HepG2 (cell line): ENCODE data around the gene THSD4. TPM values are rescaled to one million over a fixed set of nuclear protein-coding genes. Genes with fewer than 3 reads are reported as not detected.

ENCODE experiments used
- AGO1 ChIP-seq: fragments of 200-400 bp; formaldehyde crosslinking; IDR thresholded peaks from 2 replicates; pipeline ENCODE4 v1.6.1; 2017; ENCODE audit warnings: mild to moderate bottlenecking, low read depth, low read length, moderate library complexity; ENCODE audit not compliant: poor library complexity, severe bottlenecking
- ATRX ChIP-seq: sonication (generic); formaldehyde crosslinking; IDR thresholded peaks from 2 replicates; pipeline ENCODE4 v1.4.0; 2020; ENCODE audit warnings: missing genetic modification reagents, borderline replicate concordance
- BCL6 ChIP-seq: IDR thresholded peaks from 2 replicates; pipeline ENCODE4 v1.6.1; 2016; ENCODE audit warnings: missing genetic modification reagents, missing compliant biosample characterization
- BCLAF1 ChIP-seq: fragments of 450-650 bp; IDR thresholded peaks from 2 replicates; pipeline ENCODE4 v1.6.1; 2017; ENCODE audit warnings: mild to moderate bottlenecking
- CREBL2 ChIP-seq: sonication (generic); formaldehyde crosslinking; IDR thresholded peaks from 2 replicates; pipeline ENCODE4 v1.8.1; 2023; ENCODE audit warnings: missing genetic modification reagents, mild to moderate bottlenecking, borderline replicate concordance
- FOXP1 ChIP-seq, 2 experiments: fragments of 450-650 bp in 1 of 2; IDR thresholded peaks; 2 replicates each; pipeline ENCODE4 v1.6.1; 2017 to 2018; ENCODE audit warnings: antibody characterized with exemption in 1 of 2
- GABPA ChIP-seq, 2 experiments: IDR thresholded peaks; 2 replicates each; pipeline ENCODE4 v1.6.1; 2011 to 2016; ENCODE audit warnings: low read depth in 2 of 2, low read length in 1 of 2, missing biosample characterization in 1 of 2, missing genetic modification characterization in 1 of 2
- HNF4A ChIP-seq: sonication (generic); formaldehyde crosslinking; IDR thresholded peaks from 2 replicates; pipeline ENCODE4 v1.4.0; 2020; ENCODE audit warnings: missing genetic modification reagents
- HNRNPLL ChIP-seq: fragments of 200-400 bp; formaldehyde crosslinking; IDR thresholded peaks from 2 replicates; pipeline ENCODE4 v1.6.1; 2017; ENCODE audit warnings: mild to moderate bottlenecking, low read depth, low read length; ENCODE audit not compliant: poor library complexity, severe bottlenecking
- MATR3 ChIP-seq: sonication (generic); formaldehyde crosslinking; IDR thresholded peaks from 2 replicates; pipeline ENCODE4 v1.4.0; 2020; ENCODE audit warnings: missing genetic modification reagents
- MBNL3 ChIP-seq: fragments of 250-450 bp; sonication (Bioruptor Pico); conservative IDR thresholded peaks from 2 replicates; pipeline ENCODE4 v1.8.0; 2022; ENCODE audit warnings: mild to moderate bottlenecking, inconsistent platforms
- NPAS2 ChIP-seq: sonication (generic); formaldehyde crosslinking; IDR thresholded peaks from 2 replicates; pipeline ENCODE4 v1.8.0; 2022; ENCODE audit warnings: mild to moderate bottlenecking, missing genetic modification reagents, borderline replicate concordance
- SMYD3 ChIP-seq: sonication (generic); formaldehyde crosslinking; IDR thresholded peaks from 2 replicates; pipeline ENCODE4 v1.8.1; 2023; ENCODE audit warnings: mild to moderate bottlenecking, missing genetic modification reagents
- TOE1 ChIP-seq: sonication (generic); formaldehyde crosslinking; IDR thresholded peaks from 2 replicates; pipeline ENCODE4 v1.4.0; 2020; ENCODE audit warnings: mild to moderate bottlenecking, missing genetic modification reagents
- ZBTB33 ChIP-seq: sonication (generic); formaldehyde crosslinking; IDR thresholded peaks from 2 replicates; pipeline ENCODE4 v1.4.0; 2020; ENCODE audit warnings: missing genetic modification reagents
- ZFX ChIP-seq: sonication (generic); formaldehyde crosslinking; IDR thresholded peaks from 2 replicates; pipeline ENCODE4 v1.4.0; 2020; ENCODE audit warnings: mild to moderate bottlenecking, low read depth, missing genetic modification reagents, moderate library complexity
- ZIK1 ChIP-seq: sonication (generic); formaldehyde crosslinking; IDR thresholded peaks from 2 replicates; pipeline ENCODE4 v1.5.0; 2020; ENCODE audit warnings: mild to moderate bottlenecking, low read depth, missing genetic modification reagents, borderline replicate concordance
- ZNF251 ChIP-seq: sonication (generic); formaldehyde crosslinking; IDR thresholded peaks from 2 replicates; pipeline ENCODE4 v1.9.0; 2021; ENCODE audit warnings: mild to moderate bottlenecking, missing genetic modification reagents
- ZNF253 ChIP-seq: sonication (generic); formaldehyde crosslinking; IDR thresholded peaks from 2 replicates; pipeline ENCODE4 v1.8.0; 2022; ENCODE audit warnings: mild to moderate bottlenecking, missing genetic modification reagents, borderline replicate concordance
- ZNF33A ChIP-seq: sonication (generic); formaldehyde crosslinking; IDR thresholded peaks from 2 replicates; pipeline ENCODE4 v1.5.1; 2020; ENCODE audit warnings: missing genetic modification reagents, mild to moderate bottlenecking, moderate library complexity, borderline replicate concordance
- ZNF496 ChIP-seq: sonication (generic); formaldehyde crosslinking; IDR thresholded peaks from 2 replicates; pipeline ENCODE4 v1.8.1; 2023; ENCODE audit warnings: mild to moderate bottlenecking, moderate library complexity, missing genetic modification reagents; ENCODE audit not compliant: insufficient replicate concordance
- ZNF615 ChIP-seq: sonication (generic); formaldehyde crosslinking; IDR thresholded peaks from 2 replicates; pipeline ENCODE4 v1.5.0; 2020; ENCODE audit warnings: mild to moderate bottlenecking, missing genetic modification reagents, borderline replicate concordance
- ZNF660 ChIP-seq: sonication (generic); formaldehyde crosslinking; IDR thresholded peaks from 2 replicates; pipeline ENCODE4 v1.5.1; 2020; ENCODE audit warnings: mild to moderate bottlenecking, low read depth, missing genetic modification reagents, borderline replicate concordance
- ZNF891 ChIP-seq: sonication (generic); formaldehyde crosslinking; IDR thresholded peaks from 2 replicates; pipeline ENCODE4 v1.5.0; 2020; ENCODE audit warnings: mild to moderate bottlenecking, missing genetic modification reagents
- polyA plus RNA-seq, 8 experiments: library from polyadenylated mRNA; depleted of rRNA in 3 of 8; stranded (reverse) in 7 of 8; unstranded in 1 of 8; fragments of >200 nt; fragmentation: Illumina TruSeq in 4 of 8; extraction: Trizol in 4 of 8; gene quantifications; 2 replicates each; pipeline versions ENCODE4 v1.2.1 to v1.2.3, GENCODE V29; 2011 to 2016; ENCODE audit warnings: low read depth in 4 of 8, missing spikeins in 1 of 8, mixed read lengths in 1 of 8; ENCODE audit not compliant: insufficient read depth in 1 of 8
- total RNA-seq, 5 experiments: library from RNA; depleted of rRNA; stranded (reverse); fragments of >200 nt; fragmentation: Illumina TruSeq; extraction: Trizol; gene quantifications; 2 replicates each; pipeline ENCODE4 v1.2.3, GENCODE V29; 2016; ENCODE audit warnings: low read depth in 1 of 5

Gene THSD4
- total and polyA plus RNA-seq, 2 of the 13 experiments (the other 11 are each of a cell fraction or from before 2014, with no cell fraction given): 0.07 to 0.21 TPM

GRCh38 chr15:71654042-71654719, 538.9 kb downstream of the THSD4 start (continued):
- TF ChIP-seq HNF4A: peak; percentile 31; the same call in 1 of the 2 replicates
- no peak for TF ChIP-seq GABPA (IDR thresholded peaks at IDR 0.05; ENCODE audit: low read depth, low read length)
- TF ChIP-seq GABPA (CRISPR knock-in tag; IDR thresholded peaks at IDR 0.05; ENCODE audit: low read depth): peak; percentile 43
- TF ChIP-seq ZBTB33 (CRISPR knock-in tag): no peak
- no peak for TF ChIP-seq FOXP1 (IDR thresholded peaks at IDR 0.05)
- peak; percentile 97 for TF ChIP-seq FOXP1 (CRISPR knock-in tag; IDR thresholded peaks at IDR 0.05)
- no peak for TF ChIP-seq ZNF660 (CRISPR knock-in tag)
- no peak for TF ChIP-seq ZIK1 (CRISPR knock-in tag)
- no peak for TF ChIP-seq MATR3 (CRISPR knock-in tag)
- TF ChIP-seq ZNF253 (CRISPR knock-in tag): no peak
- no peak for TF ChIP-seq ATRX
- no peak for TF ChIP-seq ZNF496 (CRISPR knock-in tag)
- TF ChIP-seq TOE1 (CRISPR knock-in tag): no peak
- no peak for TF ChIP-seq AGO1
- peak; percentile 46 for TF ChIP-seq ZFX (CRISPR knock-in tag)
- no peak for TF ChIP-seq NPAS2 (CRISPR knock-in tag)
- TF ChIP-seq CREBL2 (CRISPR knock-in tag): no peak
- no peak for TF ChIP-seq MBNL3 (CRISPR knock-in tag)
- no peak for TF ChIP-seq BCLAF1
- no peak for TF ChIP-seq ZNF33A
- no peak for TF ChIP-seq SMYD3 (CRISPR knock-in tag)
- no peak for TF ChIP-seq ZNF891 (CRISPR knock-in tag)
- TF ChIP-seq ZNF615 (CRISPR knock-in tag): no peak
- no peak for TF ChIP-seq ZNF251 (CRISPR knock-in tag)
- TF ChIP-seq HNRNPLL: no peak
- peak; percentile 96 for TF ChIP-seq BCL6 (CRISPR knock-in tag)
